ENCODE measurements around the gene UBXN6. TPM values are rescaled to one million over a fixed set of nuclear protein-coding genes. Genes with fewer than 3 reads are reported as not detected.

Gene UBXN6
- 89.7 TPM for polyA plus RNA-seq (2013, experiment 1 of 2)
- 95.2 TPM for polyA plus RNA-seq (2013, experiment 2 of 2)

- DNase-seq = peak; percentile 99
- Histone ChIP-seq H2BK120ac (ENCODE audit: low read depth, low read length) (peak within 1 kb of the TSS; percentile 90), H2BK15ac (ENCODE audit: low read depth, poor library complexity, severe bottlenecking) (peak within 1 kb of the TSS; percentile 91), H3K4ac (ENCODE audit: low read depth in 1 of 2, low read length in 2 of 2) (peak within 1 kb of the TSS; percentile 95 to 96), H4K91ac (ENCODE audit: low read length) (peak within 1 kb of the TSS; percentile 98), H3K4me1 (ENCODE audit: control insufficient read depth, insufficient read depth, low read depth, low read length) (peaks cover 38% of the 10 kb centered on the region), H2BK12ac (ENCODE audit: low read length in 2 of 2) (peak within 1 kb of the TSS; percentile 46 to 77), H3K36me3 (ENCODE audit: control insufficient read depth in 1 of 2, insufficient read depth in 2 of 2, low read depth in 1 of 2, low read length in 2 of 2) (peaks cover 13 to 22% of the 10 kb centered on the region in 2 experiments), H3K27me3 (ENCODE audit: control insufficient read depth in 1 of 2, insufficient read depth in 1 of 2, low read length in 2 of 2) (no peaks in the 10 kb centered on the region), H4K8ac (ENCODE audit: low read length) (peak within 1 kb of the TSS; percentile 93), H3K79me1 (replicated peaks; ENCODE audit: low read length, poor library complexity, severe bottlenecking) (peaks cover 21% of the 10 kb centered on the region), H3K23ac (ENCODE audit: low read length in 2 of 2) (peak within 1 kb of the TSS in 1 of 2 experiments; percentile 73), H3K14ac (ENCODE audit: low read length in 2 of 2) (peak within 1 kb of the TSS in 1 of 2 experiments; percentile 90), H3K4me3 (ENCODE audit: insufficient read depth in 1 of 2, low read depth in 1 of 2, low read length in 2 of 2) (peak within 1 kb of the TSS; percentile 79 to 99), H2AK5ac (ENCODE audit: low read length, severe bottlenecking) (peak within 1 kb of the TSS; percentile 36), H3K18ac (ENCODE audit: low read depth in 1 of 2, low read length in 2 of 2) (peak within 1 kb of the TSS; percentile 84 to 95), H3K27ac (ENCODE audit: low read length, poor library complexity, severe bottlenecking) (peak within 1 kb of the TSS; percentile 99), H3K4me2 (ENCODE audit: low read length, poor library complexity, severe bottlenecking) (peak within 1 kb of the TSS; percentile 94), H2AFZ (ENCODE audit: low read depth, low read length) (peak within 1 kb of the TSS; percentile 16), H3K9ac (ENCODE audit: low read length) (peak within 1 kb of the TSS; percentile 100), H2BK5ac (ENCODE audit: low read depth, low read length, poor library complexity, severe bottlenecking) (peak within 1 kb of the TSS; percentile 99), H3K9me3 (ENCODE audit: control insufficient read depth, low read length) (no peaks in the 10 kb centered on the region)
- 17% methylated on average over 38 of the region's 52 CpGs for WGBS
Observed at GRCh38 chr19:4457654-4458395, at the start of gene UBXN6. UBXN6 (minus strand) TSS chr19:4457794; CDS start chr19:4457697, 97 bp downstream.

- no peak overlapping the region for H2AK5ac ChIP-seq (ENCODE audit: low read length, severe bottlenecking)
- no peak overlapping the region for H3K23ac ChIP-seq (ENCODE audit: low read length in 2 of 2)
- no peak overlapping the region for H3K4me2 ChIP-seq (ENCODE audit: low read length, poor library complexity, severe bottlenecking)
- WGBS = 98% methylated on average over 12 of the region's 12 CpGs
- DNase-seq = no peak
- peak overlapping the region; percentile 41 for H2BK15ac ChIP-seq (ENCODE audit: low read depth, poor library complexity, severe bottlenecking)
- H3K27ac ChIP-seq (ENCODE audit: low read length, poor library complexity, severe bottlenecking) = no peak overlapping the region
- H3K14ac ChIP-seq (ENCODE audit: low read length in 2 of 2) = no peak overlapping the region
- no peak overlapping the region for H2BK5ac ChIP-seq (ENCODE audit: low read depth, low read length, poor library complexity, severe bottlenecking)
- H3K4ac ChIP-seq (ENCODE audit: low read depth in 1 of 2, low read length in 2 of 2) = no peak overlapping the region
- H3K79me1 ChIP-seq (replicated peaks; ENCODE audit: low read length, poor library complexity, severe bottlenecking) = peaks cover 2% of the 10 kb centered on the region
- no peaks in the 10 kb centered on the region for H3K27me3 ChIP-seq (ENCODE audit: control insufficient read depth in 1 of 2, insufficient read depth in 1 of 2, low read length in 2 of 2)
- H4K8ac ChIP-seq (ENCODE audit: low read length) = no peak overlapping the region
- no peak overlapping the region for H2BK120ac ChIP-seq (ENCODE audit: low read depth, low read length)
- no peak overlapping the region for H4K91ac ChIP-seq (ENCODE audit: low read length)
- no peak overlapping the region for H3K18ac ChIP-seq (ENCODE audit: low read depth in 1 of 2, low read length in 2 of 2)
- no peak overlapping the region for H3K4me3 ChIP-seq (ENCODE audit: insufficient read depth in 1 of 2, low read depth in 1 of 2, low read length in 2 of 2)
- no peak overlapping the region for H2BK12ac ChIP-seq (ENCODE audit: low read length in 2 of 2)
- H2AFZ ChIP-seq (ENCODE audit: low read depth, low read length) = no peak overlapping the region
- H3K4me1 ChIP-seq (ENCODE audit: control insufficient read depth, insufficient read depth, low read depth, low read length) = peaks cover 10% of the 10 kb centered on the region
- no peak overlapping the region for H3K9ac ChIP-seq (ENCODE audit: low read length)
- H3K9me3 ChIP-seq (ENCODE audit: control insufficient read depth, low read length) = no peaks in the 10 kb centered on the region
- H3K36me3 ChIP-seq (ENCODE audit: control insufficient read depth in 1 of 2, insufficient read depth in 2 of 2, low read depth in 1 of 2, low read length in 2 of 2) = peaks cover 30 to 63% of the 10 kb centered on the region in 2 experiments
Observed at GRCh38 chr19:4507150-4507452, 49.5 kb upstream of the UBXN6 start.

GRCh38 chr19:4506449-4507149 is 49.0 kb upstream of the UBXN6 start:
- WGBS = 84% methylated on average over 17 of the region's 17 CpGs
- H3K27ac ChIP-seq (ENCODE audit: low read length, poor library complexity, severe bottlenecking) = no peak overlapping the region
- H2BK12ac ChIP-seq (ENCODE audit: low read length in 2 of 2) = peak overlapping the region in 1 of 2 experiments; percentile 37
- no peak overlapping the region for H2BK120ac ChIP-seq (ENCODE audit: low read depth, low read length)
- no peak overlapping the region for H3K4me3 ChIP-seq (ENCODE audit: insufficient read depth in 1 of 2, low read depth in 1 of 2, low read length in 2 of 2)
- peak overlapping the region in 1 of 2 experiments; percentile 61 for H3K14ac ChIP-seq (ENCODE audit: low read length in 2 of 2)
- H4K91ac ChIP-seq (ENCODE audit: low read length) = peak overlapping the region; percentile 76
- H3K4me2 ChIP-seq (ENCODE audit: low read length, poor library complexity, severe bottlenecking) = no peak overlapping the region
- no peak overlapping the region for H3K23ac ChIP-seq (ENCODE audit: low read length in 2 of 2)
- no peaks in the 10 kb centered on the region for H3K27me3 ChIP-seq (ENCODE audit: control insufficient read depth in 1 of 2, insufficient read depth in 1 of 2, low read length in 2 of 2)
- peak overlapping the region; percentile 34 to 71 for H3K18ac ChIP-seq (ENCODE audit: low read depth in 1 of 2, low read length in 2 of 2)
- H3K36me3 ChIP-seq (ENCODE audit: control insufficient read depth in 1 of 2, insufficient read depth in 2 of 2, low read depth in 1 of 2, low read length in 2 of 2) = peaks cover 35 to 68% of the 10 kb centered on the region in 2 experiments
- no peak overlapping the region for H2BK15ac ChIP-seq (ENCODE audit: low read depth, poor library complexity, severe bottlenecking)
- H3K4me1 ChIP-seq (ENCODE audit: control insufficient read depth, insufficient read depth, low read depth, low read length) = peaks cover 10% of the 10 kb centered on the region
- no peak overlapping the region for H2BK5ac ChIP-seq (ENCODE audit: low read depth, low read length, poor library complexity, severe bottlenecking)
- H4K8ac ChIP-seq (ENCODE audit: low read length) = peak overlapping the region; percentile 59
- no peak overlapping the region for H2AFZ ChIP-seq (ENCODE audit: low read depth, low read length)
- peaks cover 2% of the 10 kb centered on the region for H3K79me1 ChIP-seq (replicated peaks; ENCODE audit: low read length, poor library complexity, severe bottlenecking)
- DNase-seq = peak; percentile 79
- peak overlapping the region in 1 of 2 experiments; percentile 6 for H3K4ac ChIP-seq (ENCODE audit: low read depth in 1 of 2, low read length in 2 of 2)
- no peak overlapping the region for H3K9ac ChIP-seq (ENCODE audit: low read length)
- peak overlapping the region; percentile 44 for H2AK5ac ChIP-seq (ENCODE audit: low read length, severe bottlenecking)
- no peaks in the 10 kb centered on the region for H3K9me3 ChIP-seq (ENCODE audit: control insufficient read depth, low read length)

Data from mesenchymal stem cell (in vitro differentiated cells and primary cell).